A673 (cell line): Measurements from ENCODE around the gene PARPBP.
"Not testable (repeated sequence)": the region's sequence is repeated elsewhere in the genome, so short reads cannot be mapped to it uniquely, and the experiment has no call there.

Source experiments
- EZH2 ChIP-seq: fragments of 200-600 bp; sonication (generic); IDR thresholded peaks from 2 replicates; pipeline ENCODE4 v1.6.1; 2017; ENCODE audit warnings: borderline replicate concordance, low read depth, mild to moderate bottlenecking, mixed read lengths, antibody characterized with exemption, low read length; ENCODE audit not compliant: poor library complexity, severe bottlenecking
- TF ChIP-seq, protein P1 (sequence below): fragments of 300-800, 200-600 bp; sonication (generic); conservative IDR thresholded peaks from 2 replicates; pipeline ENCODE4 v1.5.1; 2017; ENCODE audit warnings: low read depth, mild to moderate bottlenecking, antibody characterized with exemption, low read length, moderate library complexity, mixed read lengths

DNA sequence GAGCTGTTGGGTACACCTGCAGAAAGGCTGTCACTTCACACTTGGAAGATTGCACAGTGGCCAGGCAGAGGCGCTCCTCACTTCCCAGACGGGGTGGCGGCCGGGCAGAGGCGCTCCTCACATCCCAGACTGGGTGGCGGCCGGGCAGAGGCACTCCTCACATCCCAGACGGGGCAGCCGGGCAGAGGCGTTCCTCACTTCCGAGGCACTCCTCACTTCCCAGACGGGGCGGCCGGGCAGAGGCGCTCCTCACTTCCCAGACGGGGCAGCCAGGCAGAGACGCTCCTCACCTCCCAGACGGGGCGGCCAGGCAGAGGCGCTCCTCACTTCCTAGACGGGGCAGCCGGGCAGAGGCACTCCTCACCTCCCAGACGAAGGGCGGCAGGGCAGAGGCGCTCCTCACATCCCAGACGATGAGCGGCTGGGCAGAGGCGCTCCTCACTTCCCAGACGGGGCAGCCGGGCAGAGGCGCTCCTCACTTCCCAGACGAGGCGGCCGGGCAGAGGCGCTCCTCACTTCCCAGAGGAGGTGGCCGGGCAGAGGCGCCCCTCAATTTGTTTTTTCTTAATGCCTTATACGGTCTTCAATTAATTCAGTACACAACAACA, 30.7 kb upstream of the PARPBP start:
- TF ChIP-seq, protein P1, sequence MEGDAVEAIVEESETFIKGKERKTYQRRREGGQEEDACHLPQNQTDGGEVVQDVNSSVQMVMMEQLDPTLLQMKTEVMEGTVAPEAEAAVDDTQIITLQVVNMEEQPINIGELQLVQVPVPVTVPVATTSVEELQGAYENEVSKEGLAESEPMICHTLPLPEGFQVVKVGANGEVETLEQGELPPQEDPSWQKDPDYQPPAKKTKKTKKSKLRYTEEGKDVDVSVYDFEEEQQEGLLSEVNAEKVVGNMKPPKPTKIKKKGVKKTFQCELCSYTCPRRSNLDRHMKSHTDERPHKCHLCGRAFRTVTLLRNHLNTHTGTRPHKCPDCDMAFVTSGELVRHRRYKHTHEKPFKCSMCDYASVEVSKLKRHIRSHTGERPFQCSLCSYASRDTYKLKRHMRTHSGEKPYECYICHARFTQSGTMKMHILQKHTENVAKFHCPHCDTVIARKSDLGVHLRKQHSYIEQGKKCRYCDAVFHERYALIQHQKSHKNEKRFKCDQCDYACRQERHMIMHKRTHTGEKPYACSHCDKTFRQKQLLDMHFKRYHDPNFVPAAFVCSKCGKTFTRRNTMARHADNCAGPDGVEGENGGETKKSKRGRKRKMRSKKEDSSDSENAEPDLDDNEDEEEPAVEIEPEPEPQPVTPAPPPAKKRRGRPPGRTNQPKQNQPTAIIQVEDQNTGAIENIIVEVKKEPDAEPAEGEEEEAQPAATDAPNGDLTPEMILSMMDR, result not testable (repeated sequence)
- not testable (repeated sequence) for TF ChIP-seq EZH2
